ENCODE results near the gene TMEM61.
A peak's percentile ranks its signal among the peaks of the same experiment; 100 is the strongest.
"Not testable (repeated sequence)": the region's sequence is repeated elsewhere in the genome, so short reads cannot be mapped to it uniquely, and the experiment has no call there.

TMEM61 gene

GRCh38 chr1:54997711-54997986, 17.2 kb downstream of the TMEM61 start:
- no peak overlapping the region for H3K27ac ChIP-seq
- DNase-seq (ENCODE audit: low read depth, low spot score) = no peak

DNA sequence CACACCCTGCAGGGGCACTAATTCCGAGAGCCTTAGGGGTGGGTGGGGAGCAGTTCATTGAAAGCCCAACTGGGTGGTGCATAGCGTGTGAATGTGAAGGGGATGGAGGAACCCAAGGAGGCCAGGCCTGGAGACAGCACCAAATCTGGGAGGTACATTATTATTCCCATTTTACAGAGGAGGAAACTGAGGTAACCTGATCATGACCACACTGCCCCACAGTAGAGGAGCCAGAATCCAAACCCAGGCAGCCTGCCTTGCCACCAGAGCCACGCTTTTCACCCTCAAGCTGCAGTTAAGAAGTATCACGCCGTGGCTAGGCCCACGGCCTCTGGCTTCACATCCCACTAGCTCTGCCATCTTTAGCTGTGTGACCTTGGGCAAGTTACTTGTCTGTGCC, 17.7 kb downstream of the TMEM61 start:
- DNase-seq (ENCODE audit: low read depth, low spot score) = no peak
- no peak overlapping the region for H3K27ac ChIP-seq

DNA sequence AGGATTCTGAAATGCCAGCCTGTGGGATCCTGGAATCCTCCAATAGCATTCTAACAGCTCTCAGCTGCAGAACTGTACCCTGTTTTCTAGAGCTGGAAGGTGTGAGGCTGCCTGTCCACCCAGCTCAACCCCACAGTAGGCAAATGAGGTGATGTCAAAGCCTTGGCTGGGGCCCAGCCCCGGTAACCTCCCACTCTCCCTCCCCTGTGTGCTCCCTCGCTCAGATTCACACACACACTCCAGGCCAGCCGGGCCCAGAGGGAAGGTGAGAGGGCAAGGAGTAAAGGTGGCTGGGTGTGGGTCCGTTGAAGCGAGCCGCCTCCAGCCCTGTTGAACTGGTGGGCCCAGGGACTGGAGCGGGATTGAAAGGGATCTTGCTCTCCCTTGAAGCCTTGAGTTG, 18.2 kb downstream of the TMEM61 start, which contains the start of gene BSND:
Gene BSND (plus strand): TSS at position 257 of the 400 bp plus-strand sequence. CDS start 254 bp downstream, outside the sequence.
- no peak for DNase-seq (ENCODE audit: low read depth, low spot score)

GRCh38 chr1:55000110-55001085, 20.0 kb downstream of the TMEM61 start:
- H3K27ac ChIP-seq = no peak overlapping the region
- DNase-seq (ENCODE audit: low read depth, low spot score) = no peak

More for the DNA sequence above, 18.2 kb downstream of the TMEM61 start, which contains the start of gene BSND:
- no peak within 1 kb of the TSS for H3K27ac ChIP-seq

GRCh38 chr1:55001311-55001710, 20.9 kb downstream of the TMEM61 start:
- no peak for DNase-seq (ENCODE audit: low read depth, low spot score)
- H3K27ac ChIP-seq = no peak overlapping the region

- no peak overlapping the region for H3K27ac ChIP-seq
- no peak for DNase-seq (ENCODE audit: low read depth, low spot score)
Observed at GRCh38 chr1:55002686-55003085, 22.3 kb downstream of the TMEM61 start.

DNA sequence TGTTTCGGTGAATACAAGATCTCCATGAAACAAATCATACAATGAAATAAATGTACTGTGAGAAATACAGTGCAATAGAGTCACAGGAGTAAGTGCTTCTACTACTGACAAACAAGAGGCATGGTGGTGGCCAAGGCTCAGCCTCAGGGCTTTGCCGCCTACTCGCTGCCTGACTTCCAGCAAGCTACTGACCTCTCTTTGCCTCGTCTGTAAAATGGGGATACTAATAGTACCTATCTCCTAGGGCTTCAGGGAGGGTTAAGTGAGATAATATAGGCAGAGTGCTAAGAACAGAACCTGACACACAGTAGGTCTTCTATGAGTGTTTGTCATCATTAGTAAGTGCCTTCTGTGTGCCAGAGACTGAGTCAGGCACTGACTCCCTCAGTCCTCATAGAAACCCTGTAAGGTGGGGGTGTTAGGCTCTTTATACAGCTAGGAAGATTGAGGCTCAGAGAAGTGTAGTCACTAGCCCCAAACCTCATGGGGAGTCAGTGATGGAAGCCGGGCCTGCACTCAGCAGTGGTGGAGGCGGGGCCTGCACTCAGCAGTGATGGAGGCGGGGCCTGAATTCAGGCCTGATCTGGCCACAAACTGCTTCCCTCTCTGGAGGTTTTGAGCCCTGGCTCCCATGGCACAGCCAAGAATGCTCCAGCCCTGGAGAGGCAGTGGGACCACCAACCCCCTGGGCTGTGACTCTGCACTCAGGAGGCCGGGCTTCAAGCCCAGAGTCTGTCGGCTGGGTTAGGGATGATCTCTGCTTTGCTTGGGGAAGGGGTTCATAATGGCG, 25.1 kb downstream of the TMEM61 start:
- H3K27ac ChIP-seq = no peak overlapping the region
- DNase-seq (ENCODE audit: low read depth, low spot score) = no peak

DNA sequence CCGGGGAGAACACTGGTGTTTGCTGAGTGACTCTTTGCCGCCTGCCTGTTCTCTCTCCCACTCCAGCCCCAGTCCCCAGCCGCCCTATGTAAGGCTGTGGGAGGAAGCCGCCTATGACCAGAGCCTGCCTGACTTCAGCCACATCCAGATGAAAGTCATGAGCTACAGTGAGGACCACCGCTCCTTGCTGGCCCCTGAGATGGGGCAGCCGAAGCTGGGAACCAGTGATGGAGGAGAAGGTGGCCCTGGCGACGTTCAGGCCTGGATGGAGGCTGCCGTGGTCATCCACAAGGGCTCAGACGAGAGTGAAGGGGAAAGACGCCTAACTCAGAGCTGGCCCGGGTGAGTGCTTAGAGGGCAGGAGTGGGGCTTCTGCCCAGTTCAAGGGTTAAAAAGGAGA, 26.5 kb downstream of the TMEM61 start:
- peak overlapping the region; percentile 54 for H3K27ac ChIP-seq
- DNase-seq (ENCODE audit: low read depth, low spot score) = no peak

DNA sequence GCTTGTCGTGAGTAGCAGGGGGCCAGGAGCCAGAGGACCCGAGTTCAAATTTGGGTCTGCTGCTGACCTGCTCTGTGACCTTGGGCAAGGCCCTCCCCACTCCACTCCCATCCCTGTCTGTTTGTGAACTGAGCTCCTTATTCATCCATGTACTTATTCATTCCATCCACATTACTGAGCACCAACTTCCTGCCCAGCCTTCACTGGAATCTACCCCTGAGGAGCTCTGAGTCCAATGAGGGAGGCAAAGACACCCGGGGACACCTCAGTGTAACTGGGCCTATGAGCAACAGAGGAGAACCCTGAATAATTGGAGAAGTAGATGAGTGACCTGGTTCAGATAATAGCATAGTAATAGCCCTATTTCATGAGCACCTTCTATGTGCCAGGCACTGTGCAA, 27.2 kb downstream of the TMEM61 start:
- peak overlapping the region; percentile 54 for H3K27ac ChIP-seq
- DNase-seq (ENCODE audit: low read depth, low spot score) = peak; percentile 41

DNA sequence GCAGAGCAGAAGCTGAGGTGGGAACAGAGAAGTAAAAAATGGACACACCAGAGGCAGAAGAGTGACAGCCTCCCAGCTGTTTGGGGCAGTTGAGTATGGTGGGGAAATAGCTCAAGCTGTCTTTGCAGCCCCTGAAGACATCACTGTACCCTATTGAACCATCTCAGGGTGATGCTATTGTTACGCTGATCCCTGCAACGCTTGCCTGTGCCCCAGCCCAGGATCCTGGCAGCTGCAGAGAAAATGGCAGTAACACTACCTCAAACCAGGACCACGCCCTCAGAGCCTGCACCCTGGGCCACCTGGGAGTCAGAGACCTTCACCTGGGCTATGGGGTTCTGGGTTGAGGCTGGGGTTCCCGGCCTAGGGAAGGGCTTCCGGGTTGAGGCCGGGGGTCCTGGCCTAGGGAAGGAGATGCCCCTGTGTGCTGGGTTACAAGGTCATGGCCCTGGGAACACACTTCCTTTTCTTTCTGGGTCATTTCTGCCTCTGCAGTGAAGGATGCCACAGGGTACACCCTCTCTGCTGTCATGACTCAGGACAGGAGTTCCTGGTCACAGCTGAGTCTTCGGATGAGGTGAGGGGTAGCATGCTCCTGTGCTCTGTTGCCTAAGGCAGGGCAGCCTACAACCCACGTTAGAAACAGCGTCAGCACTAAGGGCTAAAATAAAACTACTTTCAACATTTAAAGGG, 29.9 kb downstream of the TMEM61 start:
- DNase-seq (ENCODE audit: low read depth, low spot score) = no peak
- no peak overlapping the region for H3K27ac ChIP-seq

DNA sequence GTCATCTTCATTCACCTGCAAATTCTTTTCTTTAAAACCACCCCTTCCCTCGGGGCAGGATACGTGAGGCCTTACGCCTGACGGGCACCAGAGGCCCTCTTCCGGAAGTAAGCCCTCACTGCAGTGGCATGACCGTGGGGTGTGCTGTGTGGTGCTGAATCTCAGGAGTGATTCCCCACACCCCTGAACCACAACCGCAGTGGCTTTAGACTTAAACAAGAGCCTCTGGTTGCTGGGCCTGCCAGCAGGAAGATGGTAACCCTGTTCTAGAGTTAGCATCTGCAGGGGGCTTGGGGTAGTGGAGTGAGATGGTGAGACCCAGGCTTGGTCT, 30.4 kb downstream of the TMEM61 start:
- no peak overlapping the region for H3K27ac ChIP-seq
- DNase-seq (ENCODE audit: low read depth, low spot score) = no peak

DNA sequence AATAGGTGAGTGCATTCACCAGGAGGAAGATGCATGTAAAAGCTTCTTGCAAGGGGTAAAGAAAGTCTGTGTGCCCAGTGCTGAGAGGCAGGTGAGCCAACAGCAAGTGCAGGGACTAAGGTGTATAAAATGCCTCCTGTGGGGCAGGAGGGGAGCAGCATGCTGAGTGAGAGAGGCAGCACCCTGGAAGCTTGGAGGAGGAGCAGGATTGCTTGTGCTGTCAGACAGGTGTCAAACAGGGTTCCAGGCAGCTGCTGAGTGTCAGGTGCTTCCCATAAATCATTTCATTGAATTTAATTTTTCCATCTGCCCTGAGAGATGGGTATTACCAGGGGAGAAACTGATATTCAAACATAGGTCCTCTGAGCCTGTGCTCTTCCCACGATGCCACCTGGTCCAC, 32.2 kb downstream of the TMEM61 start:
- H3K27ac ChIP-seq = no peak overlapping the region
- no peak for DNase-seq (ENCODE audit: low read depth, low spot score)

DNA sequence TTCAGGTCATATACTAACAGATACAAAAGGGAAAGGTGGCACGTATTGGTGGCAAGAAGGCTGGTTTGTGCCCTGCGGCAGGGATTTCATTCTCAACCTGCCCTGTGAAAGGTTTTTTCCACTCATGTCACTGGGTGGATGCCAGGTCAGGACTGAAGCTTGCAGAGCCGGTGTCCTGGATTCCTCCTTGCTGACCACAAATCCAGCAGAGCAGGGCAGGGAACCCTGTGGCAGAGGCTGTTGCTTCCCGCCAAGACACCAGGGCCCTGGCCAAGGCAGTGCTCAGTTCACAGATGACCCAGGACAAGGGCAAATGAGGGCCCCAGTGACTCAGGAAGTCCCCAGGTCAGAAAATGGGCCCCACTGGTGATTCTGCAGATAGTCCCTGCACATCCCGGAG, 34.7 kb downstream of the TMEM61 start:
- no peak overlapping the region for H3K27ac ChIP-seq
- no peak for DNase-seq (ENCODE audit: low read depth, low spot score)

GRCh38 chr1:55015731-55016620, 35.5 kb downstream of the TMEM61 start:
- no peak overlapping the region for H3K27ac ChIP-seq
- DNase-seq (ENCODE audit: low read depth, low spot score) = no peak

DNA sequence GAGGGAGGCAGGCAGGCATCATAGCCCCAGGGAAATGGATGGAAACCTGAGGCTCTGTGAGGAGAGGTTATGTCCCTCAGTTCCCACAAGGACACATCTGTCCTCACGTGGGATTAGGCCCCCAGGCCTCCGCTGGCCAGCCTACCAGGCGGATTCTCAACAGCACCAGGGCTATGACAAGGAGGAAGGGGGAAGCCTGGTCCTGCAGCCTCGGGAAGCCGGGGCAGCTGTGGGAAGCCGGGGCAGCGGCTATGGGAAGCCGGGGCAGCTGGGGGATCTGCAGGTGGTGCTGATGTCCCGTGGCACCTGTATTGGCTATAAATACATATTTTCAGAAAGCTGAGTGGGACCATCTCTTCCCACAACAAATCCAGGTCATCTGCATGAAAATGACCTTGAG, 38.0 kb downstream of the TMEM61 start:
- no peak overlapping the region for H3K27ac ChIP-seq
- no peak for DNase-seq (ENCODE audit: low read depth, low spot score)

- DNase-seq (ENCODE audit: low read depth, low spot score) = peak; percentile 68
- peak overlapping the region; percentile 19 for H3K27ac ChIP-seq
Observed at GRCh38 chr1:55021942-55022546, 41.6 kb downstream of the TMEM61 start.

DNA sequence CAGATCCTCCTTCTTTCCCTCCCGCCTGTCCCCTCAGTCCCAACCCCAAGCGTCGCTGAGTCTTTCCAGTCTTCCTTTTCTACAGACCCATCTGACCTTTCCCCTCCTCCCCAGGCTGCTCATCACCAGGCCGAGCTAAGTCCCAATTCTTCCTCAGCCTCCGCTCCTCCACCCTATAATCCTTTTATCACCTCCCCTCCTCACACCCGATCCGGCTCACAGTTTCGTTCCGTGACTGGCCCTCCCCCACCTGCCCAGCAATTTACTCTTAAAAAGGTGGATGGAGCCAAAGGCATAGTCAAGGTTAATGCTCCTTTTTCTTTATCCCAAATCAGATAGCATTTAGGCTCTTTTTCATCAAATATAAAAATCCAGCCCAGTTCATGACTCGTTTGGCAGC, 43.7 kb downstream of the TMEM61 start:
- not testable (repeated sequence) for H3K27ac ChIP-seq

GRCh38 chr1:55026682-55027081, 46.3 kb downstream of the TMEM61 start:
- not testable (repeated sequence) for H3K27ac ChIP-seq; DNase-seq (ENCODE audit: low read depth, low spot score)

More for the DNA sequence above, 43.7 kb downstream of the TMEM61 start:
- DNase-seq (ENCODE audit: low read depth, low spot score) = not testable (repeated sequence)

DNA sequence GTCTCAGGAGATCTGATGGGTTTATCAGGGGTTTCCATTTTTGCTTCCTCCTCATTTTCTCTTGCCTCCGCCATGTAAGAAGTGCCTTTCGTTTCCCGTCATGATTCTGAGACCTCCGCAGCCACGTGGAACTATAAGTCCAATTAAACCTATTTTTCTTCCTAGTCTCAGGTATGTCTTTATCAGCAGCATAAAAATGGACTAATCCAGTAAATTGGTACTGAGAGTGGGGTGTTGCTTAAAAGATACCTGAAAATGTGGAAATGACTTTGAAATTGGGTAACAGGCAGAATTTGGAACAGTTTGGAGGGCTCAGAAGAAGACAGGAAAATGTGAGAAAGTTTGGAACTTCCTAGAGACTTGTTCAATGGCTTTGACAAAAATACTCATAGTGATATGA, 50.7 kb downstream of the TMEM61 start:
- not testable (repeated sequence) for DNase-seq (ENCODE audit: low read depth, low spot score); H3K27ac ChIP-seq

Measured in epithelial cell of prostate (primary cell).